ENCODE results near the gene FAM3A.

The FAM3A gene

GRCh38 chrX:154471839-154472684 is 44.0 kb downstream of the FAM3A start:
- ATAC-seq, result no peak
- no peak for TF ChIP-seq SNAI2 (CRISPR knock-in tag; IDR thresholded peaks at IDR 0.05)
- no peak for TF ChIP-seq ZFP30 (CRISPR knock-in tag; IDR thresholded peaks at IDR 0.05)
- TF ChIP-seq ESRRG (CRISPR knock-in tag; IDR thresholded peaks at IDR 0.05), result no peak
- TF ChIP-seq ARNTL (CRISPR knock-in tag; IDR thresholded peaks at IDR 0.05; ENCODE audit: borderline replicate concordance, low read depth), result no peak
- no peak for TF ChIP-seq ZNF8 (CRISPR knock-in tag; IDR thresholded peaks at IDR 0.05)
- no peak for TF ChIP-seq OSR1 (CRISPR knock-in tag; IDR thresholded peaks at IDR 0.05)
- no peak for TF ChIP-seq BACH2 (CRISPR knock-in tag; IDR thresholded peaks at IDR 0.05; ENCODE audit: borderline replicate concordance)
- TF ChIP-seq, protein P1, sequence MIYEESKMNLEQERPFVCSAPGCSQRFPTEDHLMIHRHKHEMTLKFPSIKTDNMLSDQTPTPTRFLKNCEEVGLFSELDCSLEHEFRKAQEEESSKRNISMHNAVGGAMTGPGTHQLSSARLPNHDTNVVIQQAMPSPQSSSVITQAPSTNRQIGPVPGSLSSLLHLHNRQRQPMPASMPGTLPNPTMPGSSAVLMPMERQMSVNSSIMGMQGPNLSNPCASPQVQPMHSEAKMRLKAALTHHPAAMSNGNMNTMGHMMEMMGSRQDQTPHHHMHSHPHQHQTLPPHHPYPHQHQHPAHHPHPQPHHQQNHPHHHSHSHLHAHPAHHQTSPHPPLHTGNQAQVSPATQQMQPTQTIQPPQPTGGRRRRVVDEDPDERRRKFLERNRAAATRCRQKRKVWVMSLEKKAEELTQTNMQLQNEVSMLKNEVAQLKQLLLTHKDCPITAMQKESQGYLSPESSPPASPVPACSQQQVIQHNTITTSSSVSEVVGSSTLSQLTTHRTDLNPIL (CRISPR knock-in tag; IDR thresholded peaks at IDR 0.05; ENCODE audit: low read depth), result no peak
- TF ChIP-seq GLIS3 (CRISPR knock-in tag; IDR thresholded peaks at IDR 0.05), result no peak
- TF ChIP-seq PPARA (CRISPR knock-in tag; IDR thresholded peaks at IDR 0.05; ENCODE audit: borderline replicate concordance), result no peak
- no peak for TF ChIP-seq ZNF565 (CRISPR knock-in tag; conservative IDR thresholded peaks at IDR 0.05; ENCODE audit: low read depth)
- TF ChIP-seq TCF4 (CRISPR knock-in tag; IDR thresholded peaks at IDR 0.05; ENCODE audit: borderline replicate concordance), result no peak
- TF ChIP-seq ZFP3 (CRISPR knock-in tag; IDR thresholded peaks at IDR 0.05), result no peak
- TF ChIP-seq ISL1 (CRISPR knock-in tag; IDR thresholded peaks at IDR 0.05), result no peak
- TF ChIP-seq TOX (CRISPR knock-in tag; IDR thresholded peaks at IDR 0.05; ENCODE audit: borderline replicate concordance), result no peak
- TF ChIP-seq POU6F1 (CRISPR knock-in tag; IDR thresholded peaks at IDR 0.05; ENCODE audit: borderline replicate concordance, low read depth), result no peak
- no peak for TF ChIP-seq RARB (CRISPR knock-in tag; IDR thresholded peaks at IDR 0.05)
- TF ChIP-seq CSDC2 (CRISPR knock-in tag; IDR thresholded peaks at IDR 0.05), result no peak
- no peak for TF ChIP-seq CSRNP3 (CRISPR knock-in tag; IDR thresholded peaks at IDR 0.05)

DNA sequence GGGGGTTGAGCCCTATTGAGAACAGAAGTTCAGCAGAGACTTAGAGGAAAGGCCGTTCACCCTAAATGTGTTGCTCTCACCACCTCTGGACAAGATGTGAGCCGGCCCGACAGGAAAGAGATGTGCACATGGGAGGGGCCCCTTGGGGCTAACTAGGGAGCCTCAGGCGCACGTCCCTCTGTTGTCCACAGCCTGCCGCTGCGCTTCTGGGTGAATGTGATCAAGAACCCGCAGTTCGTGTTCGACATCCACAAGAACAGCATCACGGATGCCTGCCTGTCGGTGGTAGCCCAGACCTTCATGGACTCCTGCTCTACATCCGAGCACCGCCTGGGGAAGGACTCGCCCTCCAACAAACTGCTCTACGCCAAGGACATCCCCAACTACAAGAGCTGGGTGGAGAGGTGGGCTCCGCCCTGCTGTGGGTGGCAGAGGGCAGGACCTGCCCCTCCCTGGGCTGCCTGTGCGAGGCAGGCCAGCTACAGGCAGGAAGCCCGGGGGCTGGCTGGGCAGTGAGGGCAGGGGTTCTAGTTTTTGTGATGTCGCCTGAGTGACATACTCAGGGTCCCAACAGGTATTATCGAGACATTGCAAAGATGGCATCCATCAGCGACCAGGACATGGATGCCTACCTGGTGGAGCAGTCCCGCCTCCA is 45.0 kb downstream of the FAM3A start:
- no peak for TF ChIP-seq ZFP30 (CRISPR knock-in tag; IDR thresholded peaks at IDR 0.05)
- no peak for TF ChIP-seq TSHZ2 (CRISPR knock-in tag; IDR thresholded peaks at IDR 0.05)
- TF ChIP-seq CSRNP3 (CRISPR knock-in tag; IDR thresholded peaks at IDR 0.05), result no peak
- no peak for TF ChIP-seq ZNF8 (CRISPR knock-in tag; IDR thresholded peaks at IDR 0.05)
- no peak for TF ChIP-seq ARNTL (CRISPR knock-in tag; IDR thresholded peaks at IDR 0.05; ENCODE audit: borderline replicate concordance, low read depth)
- no peak for TF ChIP-seq ESRRG (CRISPR knock-in tag; IDR thresholded peaks at IDR 0.05)
- TF ChIP-seq, protein P1 (CRISPR knock-in tag; IDR thresholded peaks at IDR 0.05; ENCODE audit: low read depth), result no peak
- TF ChIP-seq, protein P2, sequence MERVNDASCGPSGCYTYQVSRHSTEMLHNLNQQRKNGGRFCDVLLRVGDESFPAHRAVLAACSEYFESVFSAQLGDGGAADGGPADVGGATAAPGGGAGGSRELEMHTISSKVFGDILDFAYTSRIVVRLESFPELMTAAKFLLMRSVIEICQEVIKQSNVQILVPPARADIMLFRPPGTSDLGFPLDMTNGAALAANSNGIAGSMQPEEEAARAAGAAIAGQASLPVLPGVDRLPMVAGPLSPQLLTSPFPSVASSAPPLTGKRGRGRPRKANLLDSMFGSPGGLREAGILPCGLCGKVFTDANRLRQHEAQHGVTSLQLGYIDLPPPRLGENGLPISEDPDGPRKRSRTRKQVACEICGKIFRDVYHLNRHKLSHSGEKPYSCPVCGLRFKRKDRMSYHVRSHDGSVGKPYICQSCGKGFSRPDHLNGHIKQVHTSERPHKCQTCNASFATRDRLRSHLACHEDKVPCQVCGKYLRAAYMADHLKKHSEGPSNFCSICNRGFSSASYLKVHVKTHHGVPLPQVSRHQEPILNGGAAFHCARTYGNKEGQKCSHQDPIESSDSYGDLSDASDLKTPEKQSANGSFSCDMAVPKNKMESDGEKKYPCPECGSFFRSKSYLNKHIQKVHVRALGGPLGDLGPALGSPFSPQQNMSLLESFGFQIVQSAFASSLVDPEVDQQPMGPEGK (CRISPR knock-in tag; IDR thresholded peaks at IDR 0.05; ENCODE audit: borderline replicate concordance), result no peak
- TF ChIP-seq OSR1 (CRISPR knock-in tag; IDR thresholded peaks at IDR 0.05), result no peak
- ATAC-seq, result no peak
